PC-9 (cell line): ENCODE data around the gene AGAP1. TPM values are rescaled to one million over a fixed set of nuclear protein-coding genes. Genes with fewer than 3 reads are reported as not detected.

Experiments
- BruUV-seq: library from RNA; stranded (reverse); fragments of 400-500 nt; replicated peaks from 2 replicates; lab custom pipeline; 2021; lab: Mats Ljungman, UMichigan
- CTCF ChIA-PET: fragments of 300-600 bp; sonication (Branson Sonifier 250); formaldehyde crosslinking; loops from one replicate; lab custom pipeline; 2022; ENCODE audit warnings: antibody characterized with exemption; lab: Charles Lee
- POLR2A ChIA-PET: fragments of 300-600 bp; sonication (Branson Sonifier 250); formaldehyde crosslinking; loops from one replicate; lab custom pipeline; 2022; ENCODE audit warnings: antibody characterized with exemption; ENCODE audit not compliant: unreplicated experiment; lab: Charles Lee
- DNase-seq, 2 experiments: peaks; one replicate each; pipeline versions ENCODE4 v3.0.0 to v3.0.0-alpha.2; 2015 to 2022; ENCODE audit warnings: mixed read lengths in 1 of 2
- H2AFZ ChIP-seq: fragments of 200-600 bp; sonication (generic); 2 replicates; pipeline ENCODE4 v1.8.1; 2017; ENCODE audit warnings: antibody characterized with exemption
- H3F3A ChIP-seq: fragments of 200-600 bp; sonication (generic); 2 replicates; pipeline ENCODE4 v1.8.1; 2017; ENCODE audit warnings: antibody characterized with exemption, mild to moderate bottlenecking, low read depth; ENCODE audit not compliant: insufficient read depth
- H3K27ac ChIP-seq: fragments of 200-600 bp; sonication (generic); 2 replicates; pipeline ENCODE4 v1.6.1; 2016; ENCODE audit warnings: mixed run types
- H3K27me3 ChIP-seq: fragments of 200-600 bp; sonication (generic); 2 replicates; pipeline ENCODE4 v1.6.1; 2016; ENCODE audit warnings: low read depth, mixed run types; ENCODE audit not compliant: insufficient read depth
- H3K36me3 ChIP-seq: fragments of 200-600 bp; sonication (generic); 2 replicates; pipeline ENCODE4 v1.6.1; 2016; ENCODE audit warnings: low read depth, mixed run types
- H3K4me1 ChIP-seq: fragments of 200-600 bp; sonication (generic); replicated peaks from 2 replicates; pipeline ENCODE4 v1.6.1; 2016; ENCODE audit warnings: mixed run types; ENCODE audit not compliant: insufficient read depth
- H3K4me2 ChIP-seq: fragments of 200-600 bp; sonication (generic); 2 replicates; pipeline ENCODE4 v1.6.1; 2017; ENCODE audit warnings: mixed run types
- H3K4me3 ChIP-seq: fragments of 200-600 bp; sonication (generic); 2 replicates; pipeline ENCODE4 v1.6.1; 2016; ENCODE audit warnings: mixed run types
- H3K79me2 ChIP-seq: fragments of 200-600 bp; sonication (generic); 2 replicates; pipeline ENCODE4 v1.6.1; 2017; ENCODE audit warnings: low read depth, mixed run types
- H3K9me2 ChIP-seq: fragments of 200-600 bp; sonication (generic); 2 replicates; pipeline ENCODE4 v1.8.1; 2017; ENCODE audit warnings: mild to moderate bottlenecking; ENCODE audit not compliant: insufficient read depth
- H3K9me3 ChIP-seq: fragments of 200-600 bp; sonication (generic); 2 replicates; pipeline ENCODE4 v1.8.1; 2016; ENCODE audit warnings: low read depth; ENCODE audit not compliant: insufficient read depth
- H4K20me1 ChIP-seq: fragments of 200-600 bp; sonication (generic); 2 replicates; pipeline ENCODE4 v1.8.1; 2017; ENCODE audit not compliant: insufficient read depth
- CTCF ChIP-seq: fragments of 200-600 bp; sonication (generic); conservative IDR thresholded peaks from 2 replicates; pipeline ENCODE4 v1.6.1; 2017; ENCODE audit warnings: mixed run types, antibody characterized with exemption, mild to moderate bottlenecking, moderate library complexity
- EZH2 ChIP-seq: fragments of 200-600 bp; sonication (generic); IDR thresholded peaks from 2 replicates; pipeline ENCODE4 v1.8.0; 2017; ENCODE audit warnings: antibody characterized with exemption, low read depth
- intact Hi-C: fragments of 100-400 bp; cut with micrococcal nuclease; formaldehyde crosslinking; loops from one replicate; pipeline ENCODE4 v1.10.0; 2022; ENCODE audit not compliant: unreplicated experiment
- total RNA-seq: library from RNA; stranded (reverse); gene quantifications from 2 replicates; pipeline ENCODE4 v1.2.3, GENCODE V29; 2021

The AGAP1 gene
- total RNA-seq, 1 experiment from 2014 or later, result 91.4 TPM

- Histone ChIP-seq H3K9me3 (no peaks in the 10 kb centered on the region), H3K4me1 (no peaks in the 10 kb centered on the region), H3K27me3 (no peaks in the 10 kb centered on the region), H3K4me2 (no peak overlapping the region), H2AFZ (no peak overlapping the region), H3F3A (no peaks in the 10 kb centered on the region), H3K79me2 (no peaks in the 10 kb centered on the region), H3K9me2 (no peaks in the 10 kb centered on the region), H3K4me3 (no peak overlapping the region), H4K20me1 (no peaks in the 10 kb centered on the region; the same call in 1 of the 2 replicates), H3K27ac (no peak overlapping the region), H3K36me3 (no peaks in the 10 kb centered on the region)
- CTCF ChIA-PET, result no interaction called here
- intact Hi-C loops, result no loop called here
- peak in 1 of 2 experiments; percentile 27 for DNase-seq
- POLR2A ChIA-PET, result no interaction called here
- TF ChIP-seq CTCF (no peak), EZH2 (no peak)
- BruUV-seq, result no TSS peak
Observed at GRCh38 chr2:235964787-235965390, 471.0 kb downstream of the AGAP1 start.

- Histone ChIP-seq H3K9me2 (no peaks in the 10 kb centered on the region), H3K4me3 (no peak overlapping the region), H3K36me3 (peaks cover 7% of the 10 kb centered on the region; the same call in 1 of the 2 replicates), H3K4me1 (no peaks in the 10 kb centered on the region), H3K79me2 (no peaks in the 10 kb centered on the region), H3K27ac (no peak overlapping the region), H3F3A (no peaks in the 10 kb centered on the region), H3K27me3 (no peaks in the 10 kb centered on the region), H2AFZ (no peak overlapping the region), H3K4me2 (no peak overlapping the region), H4K20me1 (no peaks in the 10 kb centered on the region; the same call in 1 of the 2 replicates), H3K9me3 (no peaks in the 10 kb centered on the region)
- no peak for DNase-seq
- CTCF ChIA-PET, result no interaction called here
- TF ChIP-seq EZH2 (no peak), CTCF (no peak; the same call in 1 of the 2 replicates)
- intact Hi-C loops, result no loop called here
- no TSS peak for BruUV-seq
- POLR2A ChIA-PET, result no interaction called here
Observed at GRCh38 chr2:235966396-235966795, 472.6 kb downstream of the AGAP1 start.

DNA sequence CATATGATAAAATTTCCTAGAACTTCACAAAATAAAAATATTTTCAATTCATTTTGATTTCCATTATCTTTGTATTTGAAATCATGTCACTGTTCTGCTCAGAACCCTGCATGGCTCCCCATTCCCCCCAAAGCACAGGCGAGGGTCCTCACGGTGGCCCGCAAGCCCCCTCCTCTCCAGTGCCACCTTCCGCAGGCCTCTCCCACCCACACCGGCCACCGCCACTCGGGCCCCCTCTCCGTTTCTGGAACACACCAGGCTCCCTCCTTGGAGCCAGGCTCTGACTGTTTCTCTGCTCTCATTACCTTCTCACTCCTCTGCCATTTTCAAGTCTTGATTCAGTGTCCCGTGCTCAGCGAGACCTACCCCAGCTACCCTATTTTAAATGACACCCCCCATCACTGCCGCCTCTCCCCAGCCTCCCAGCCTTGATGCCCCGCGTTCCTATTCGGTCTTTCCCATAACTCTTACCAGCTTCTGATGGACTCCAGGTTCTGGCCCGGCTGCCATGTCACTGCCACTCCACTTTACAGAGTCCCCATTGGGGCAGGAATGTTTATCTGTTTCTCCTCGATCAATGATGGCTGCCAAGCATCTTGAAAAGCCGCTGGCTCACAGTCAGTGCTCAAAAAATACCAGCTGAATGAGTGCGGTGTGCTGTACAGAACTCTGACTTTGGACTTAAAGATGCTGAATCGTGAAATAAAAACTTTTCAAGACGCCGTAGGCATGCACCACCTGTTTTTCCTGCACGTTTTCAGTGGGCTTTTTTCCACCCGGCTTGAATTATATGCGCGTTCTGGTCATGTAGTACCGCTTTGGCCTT is 473.3 kb downstream of the AGAP1 start:
- Histone ChIP-seq H3K36me3 (peaks cover 7% of the 10 kb centered on the region; the same call in 1 of the 2 replicates), H3K9me3 (no peaks in the 10 kb centered on the region), H3K27me3 (no peaks in the 10 kb centered on the region), H2AFZ (no peak overlapping the region), H3K9me2 (no peaks in the 10 kb centered on the region), H3K4me1 (no peaks in the 10 kb centered on the region), H3K4me3 (no peak overlapping the region), H3K27ac (no peak overlapping the region), H3F3A (no peaks in the 10 kb centered on the region), H4K20me1 (no peaks in the 10 kb centered on the region; the same call in 1 of the 2 replicates), H3K79me2 (no peaks in the 10 kb centered on the region), H3K4me2 (no peak overlapping the region)
- CTCF ChIA-PET, result no interaction called here
- no peak for TF ChIP-seq EZH2
- TF ChIP-seq CTCF, result no peak
- POLR2A ChIA-PET, result no interaction called here
- DNase-seq, result no peak
- no TSS peak for BruUV-seq
- intact Hi-C loops, result no loop called here
